Activated CD8-positive, alpha-beta memory T cell treated with anti-CD3 and anti-CD28 coated beads, Interleukin-2, amount 10 ng/mL, durations not matched to agents 7 days and 5 days (primary cell): ENCODE measurements around the gene OAS3. TPM values are rescaled to one million over a fixed set of nuclear protein-coding genes. Genes with fewer than 3 reads are reported as not detected.

Experiments
- ATAC-seq: fragments of 150-1000 bp; cut with Tn5 transposase; one replicate; pipeline ENCODE4 v1.10.0; 2021; ENCODE audit warnings: moderate library complexity
- CTCF ChIA-PET: fragments of 350-600 bp; sonication (Branson Sonifier 250); formaldehyde crosslinking; loops from one replicate; lab custom pipeline; 2021; ENCODE audit warnings: antibody characterized with exemption; lab: Charles Lee
- DNase-seq: peaks from one replicate; pipeline ENCODE4 v3.0.0-alpha.2; 2020
- H3K27ac Mint-ChIP-seq: one replicate; pipeline ENCODE4 v1.8.0; 2021; ENCODE audit warnings: mild to moderate bottlenecking, mixed read lengths
- H3K27me3 Mint-ChIP-seq: one replicate; pipeline ENCODE4 v1.8.0; 2021; ENCODE audit warnings: mixed read lengths
- H3K36me3 Mint-ChIP-seq: one replicate; pipeline ENCODE4 v1.8.0; 2021; ENCODE audit warnings: mild to moderate bottlenecking, mixed read lengths
- H3K4me1 Mint-ChIP-seq: one replicate; pipeline ENCODE4 v1.8.0; 2021; ENCODE audit warnings: mixed read lengths
- H3K4me3 Mint-ChIP-seq: one replicate; pipeline ENCODE4 v1.8.0; 2021; ENCODE audit warnings: mild to moderate bottlenecking, moderate library complexity, mixed read lengths
- H3K9me3 Mint-ChIP-seq: one replicate; pipeline ENCODE4 v1.8.0; 2022; ENCODE audit warnings: low read depth, mixed read lengths
- total RNA-seq, 2 experiments: library from RNA; stranded (reverse); gene quantifications; one replicate each; pipeline ENCODE4 v1.2.3, GENCODE V29; 2021

The OAS3 gene
- 100 to 1,000 TPM; 290 to 394 TPM for total RNA-seq

DNA sequence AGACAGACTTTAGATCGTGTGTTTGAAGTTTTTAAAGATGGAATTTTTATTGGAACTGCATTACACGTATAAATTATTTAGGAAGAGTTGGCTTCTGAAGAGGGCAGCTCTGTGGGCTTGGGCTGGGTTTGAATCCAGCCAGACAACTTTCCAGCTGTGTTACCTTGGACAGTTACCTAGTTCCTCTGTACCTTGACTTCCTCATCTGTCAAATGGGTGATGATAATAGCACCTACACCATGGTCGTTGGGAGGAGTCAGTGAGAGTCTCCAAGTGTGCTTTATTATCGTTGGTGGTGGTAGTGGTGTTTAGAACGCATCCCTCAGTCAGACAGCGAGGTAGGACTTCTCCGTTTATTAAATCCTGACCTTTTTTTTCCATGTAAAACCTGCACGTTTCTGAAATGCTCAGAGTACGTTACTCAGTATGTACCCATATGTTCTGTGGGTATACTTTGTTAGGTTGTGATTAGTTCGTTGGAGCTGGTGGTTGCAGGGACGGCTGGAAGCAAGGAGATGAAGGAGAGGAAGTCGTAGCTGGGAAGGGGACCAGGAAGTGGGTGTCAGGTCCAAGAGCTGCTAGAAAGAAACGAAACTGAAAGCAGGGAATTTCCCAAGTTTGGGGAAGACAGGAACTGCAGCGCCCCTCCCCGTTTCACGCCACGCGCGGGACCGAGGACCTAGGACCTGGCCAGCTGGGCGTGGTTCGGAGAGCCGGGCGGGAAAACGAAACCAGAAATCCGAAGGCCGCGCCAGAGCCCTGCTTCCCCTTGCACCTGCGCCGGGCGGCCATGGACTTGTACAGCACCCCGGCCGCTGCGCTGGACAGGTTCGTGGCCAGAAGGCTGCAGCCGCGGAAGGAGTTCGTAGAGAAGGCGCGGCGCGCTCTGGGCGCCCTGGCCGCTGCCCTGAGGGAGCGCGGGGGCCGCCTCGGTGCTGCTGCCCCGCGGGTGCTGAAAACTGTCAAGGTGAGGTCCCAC, at the start of gene OAS3:
TSS of gene OAS3 (plus strand) at position 734 of the 979 bp plus-strand sequence. CDS start at position 791, 57 bp downstream.
- Mint-ChIP-seq H3K36me3 (peaks cover 37% of the 10 kb centered on the region), H3K9me3 (no peaks in the 10 kb centered on the region), H3K4me1 (peaks cover 55% of the 10 kb centered on the region), H3K4me3 (peak within 1 kb of the TSS; percentile 98), H3K27ac (peak within 1 kb of the TSS; percentile 93), H3K27me3 (no peaks in the 10 kb centered on the region)
- DNase-seq (peak; percentile 91), ATAC-seq (peak; percentile 89)
- CTCF ChIA-PET, result interaction anchor here (0.9 to 2.1 kb wide), 5 partner anchors 30 to 111 kb away, joined by 3 to 14 read pairs (median 7); partner anchors contain the start of genes OAS1 and OAS2

GRCh38 chr12:112891093-112892024, 46.9 kb upstream of the OAS3 start:
- H3K36me3 Mint-ChIP-seq, result no peaks in the 10 kb centered on the region
- CTCF ChIA-PET, result interaction anchor here (1.1 kb wide), 1 partner anchor 9 kb away, joined by 5 read pairs; no protein-coding TSS in a partner anchor
- peaks cover 2% of the 10 kb centered on the region for H3K4me1 Mint-ChIP-seq
- H3K27me3 Mint-ChIP-seq, result peaks cover 19% of the 10 kb centered on the region
- no peak overlapping the region for H3K27ac Mint-ChIP-seq
- no peaks in the 10 kb centered on the region for H3K9me3 Mint-ChIP-seq
- DNase-seq (no peak), ATAC-seq (no peak)
- no peak overlapping the region for H3K4me3 Mint-ChIP-seq

- ATAC-seq, result no peak
- Mint-ChIP-seq H3K36me3 (no peaks in the 10 kb centered on the region), H3K4me3 (no peak overlapping the region), H3K27ac (no peak overlapping the region), H3K9me3 (no peaks in the 10 kb centered on the region), H3K4me1 (peaks cover 2% of the 10 kb centered on the region), H3K27me3 (peaks cover 22% of the 10 kb centered on the region)
- DNase-seq, result no peak
- CTCF ChIA-PET, result interaction anchor here (1.4 kb wide), 1 partner anchor 15 kb away, joined by 6 read pairs; the partner anchor contains the start of gene OAS1
Measured at GRCh38 chr12:112892856-112893255, 45.4 kb upstream of the OAS3 start.

DNA sequence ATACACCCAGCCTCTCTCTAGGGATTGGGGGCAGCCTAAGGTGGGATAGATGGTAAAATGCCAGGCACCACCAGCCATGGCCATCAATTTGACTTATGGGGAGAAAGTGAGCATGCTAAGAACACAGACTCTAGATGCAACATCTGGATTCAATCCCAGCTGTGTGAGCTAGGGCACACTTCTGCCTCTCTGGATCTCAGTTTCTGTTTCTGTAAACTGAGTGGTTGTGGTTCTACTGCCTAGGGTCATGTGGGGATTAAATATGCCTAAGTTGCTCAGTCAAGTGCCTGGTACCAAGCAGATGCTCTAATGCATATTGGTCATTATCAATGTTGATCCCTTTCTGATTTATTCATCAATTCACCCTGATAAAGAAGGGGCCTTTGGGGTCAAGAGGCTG, 44.1 kb upstream of the OAS3 start:
- CTCF ChIA-PET, result no interaction called here
- Mint-ChIP-seq H3K9me3 (no peaks in the 10 kb centered on the region), H3K4me3 (no peak overlapping the region), H3K4me1 (peaks cover 2% of the 10 kb centered on the region), H3K27ac (no peak overlapping the region), H3K27me3 (peaks cover 30% of the 10 kb centered on the region), H3K36me3 (no peaks in the 10 kb centered on the region)
- ATAC-seq (no peak), DNase-seq (no peak)

DNA sequence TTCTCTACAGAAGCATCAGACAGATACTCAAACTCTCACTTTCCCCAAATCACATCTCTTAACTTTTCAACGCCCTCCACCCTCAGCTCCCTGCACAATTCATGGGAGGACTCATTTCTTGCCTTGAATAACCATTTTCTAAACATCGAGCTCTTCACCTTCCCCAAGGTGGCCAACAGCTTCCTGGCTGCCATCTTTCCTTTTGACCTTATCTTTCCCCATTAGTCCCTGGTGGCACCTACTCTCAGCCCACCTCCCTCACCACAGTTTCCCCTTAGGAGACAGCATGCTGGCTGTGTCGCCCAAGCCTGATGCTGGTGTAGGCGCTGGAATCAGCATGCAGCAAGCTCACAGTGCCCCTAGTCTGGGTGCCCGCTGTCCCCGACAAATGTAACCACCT, 39.9 kb upstream of the OAS3 start:
- CTCF ChIA-PET, result interaction anchor here (0.9 kb wide), 1 partner anchor 255 kb away, joined by 3 read pairs; no protein-coding TSS in a partner anchor
- Mint-ChIP-seq H3K27ac (no peak overlapping the region), H3K4me3 (no peak overlapping the region), H3K4me1 (peaks cover 24% of the 10 kb centered on the region), H3K9me3 (no peaks in the 10 kb centered on the region), H3K27me3 (peaks cover 23% of the 10 kb centered on the region), H3K36me3 (peaks cover 2% of the 10 kb centered on the region)
- no peak for ATAC-seq
- DNase-seq, result peak; percentile 32

GRCh38 chr12:112900298-112901145, 37.8 kb upstream of the OAS3 start:
- CTCF ChIA-PET, result interaction anchor here (0.7 to 2.5 kb wide), 30 partner anchors 8 to 261 kb away, joined by 3 to 14 read pairs (median 5); partner anchors contain the start of genes OAS2 and OAS3
- peak; percentile 70 for DNase-seq
- peak; percentile 66 for ATAC-seq
- no peak overlapping the region for H3K27ac Mint-ChIP-seq
- peaks cover 2% of the 10 kb centered on the region for H3K36me3 Mint-ChIP-seq
- H3K27me3 Mint-ChIP-seq, result peaks cover 23% of the 10 kb centered on the region
- H3K9me3 Mint-ChIP-seq, result no peaks in the 10 kb centered on the region
- H3K4me3 Mint-ChIP-seq, result no peak overlapping the region
- H3K4me1 Mint-ChIP-seq, result peaks cover 37% of the 10 kb centered on the region

GRCh38 chr12:112901271-112901670, 37.0 kb upstream of the OAS3 start:
- Mint-ChIP-seq H3K9me3 (no peaks in the 10 kb centered on the region), H3K27me3 (peaks cover 23% of the 10 kb centered on the region), H3K36me3 (peaks cover 2% of the 10 kb centered on the region), H3K27ac (no peak overlapping the region), H3K4me3 (no peak overlapping the region), H3K4me1 (peaks cover 43% of the 10 kb centered on the region)
- peak; percentile 39 for DNase-seq
- ATAC-seq, result no peak
- CTCF ChIA-PET, result interaction anchor here (0.9 to 2.5 kb wide), 16 partner anchors 8 to 250 kb away, joined by 3 to 14 read pairs (median 4); partner anchors contain the start of gene OAS2

DNA sequence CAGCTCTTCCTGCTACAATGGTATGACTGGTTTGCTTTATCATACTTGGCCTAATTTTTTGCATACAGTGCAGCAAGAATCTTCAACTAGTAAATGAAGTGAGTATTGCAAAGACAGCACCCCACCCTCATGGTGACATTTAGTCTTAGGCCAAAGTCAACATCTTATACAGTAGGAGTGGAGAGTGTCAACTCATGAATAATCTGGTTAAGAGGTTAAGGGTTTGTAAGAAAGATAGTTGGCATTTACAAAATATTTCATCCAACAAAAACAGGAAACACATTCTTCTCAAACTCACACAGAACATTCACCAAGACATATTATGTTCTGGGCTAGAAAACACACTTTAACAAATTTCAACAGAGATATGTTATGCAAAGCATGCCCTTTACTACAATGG, 33.7 kb upstream of the OAS3 start:
- no peak for ATAC-seq
- H3K9me3 Mint-ChIP-seq, result no peaks in the 10 kb centered on the region
- H3K36me3 Mint-ChIP-seq, result peaks cover 31% of the 10 kb centered on the region
- no peak for DNase-seq
- no peaks in the 10 kb centered on the region for H3K27me3 Mint-ChIP-seq
- CTCF ChIA-PET, result no interaction called here
- peak overlapping the region; percentile 71 for H3K27ac Mint-ChIP-seq
- H3K4me1 Mint-ChIP-seq, result peaks cover 61% of the 10 kb centered on the region
- no peak overlapping the region for H3K4me3 Mint-ChIP-seq

DNA sequence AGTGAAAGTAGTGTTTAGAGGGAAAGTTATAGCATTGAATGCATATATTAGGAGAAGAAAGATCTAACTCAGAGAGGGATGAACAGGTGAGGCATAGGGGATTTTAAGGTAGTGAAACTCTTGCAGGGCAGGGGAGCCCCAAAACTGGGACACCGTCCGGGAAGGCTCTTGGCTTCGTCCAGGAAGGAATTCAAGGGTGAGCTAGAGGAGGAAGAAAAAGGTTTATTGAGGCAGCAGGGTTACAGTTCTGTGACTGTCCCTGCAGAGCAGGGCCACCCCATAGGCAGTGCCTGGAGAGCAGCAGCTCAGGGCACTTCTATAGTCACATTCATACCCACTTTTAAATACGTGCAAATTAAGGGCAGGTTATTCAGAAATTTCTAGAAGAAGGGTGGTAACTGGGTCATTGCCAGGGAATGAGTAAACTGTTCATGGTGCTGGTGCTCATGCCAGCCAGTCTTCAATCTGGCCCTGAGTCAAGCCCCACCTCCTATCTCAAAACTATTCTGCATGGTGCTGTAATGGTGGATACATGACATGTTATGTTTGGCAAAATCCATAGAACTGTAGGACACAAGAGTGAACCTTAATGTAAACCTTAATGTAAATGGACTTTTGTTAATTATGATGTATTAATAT, 32.7 kb upstream of the OAS3 start:
- H3K27me3 Mint-ChIP-seq, result no peaks in the 10 kb centered on the region
- no peak for ATAC-seq
- no peaks in the 10 kb centered on the region for H3K9me3 Mint-ChIP-seq
- CTCF ChIA-PET, result interaction anchor here (1.3 to 4.1 kb wide), 3 partner anchors 73 to 143 kb away, joined by 4 to 20 read pairs (median 18); partner anchors contain the start of gene OAS2
- peak; percentile 28 for DNase-seq
- peak overlapping the region; percentile 97 for H3K27ac Mint-ChIP-seq
- H3K4me1 Mint-ChIP-seq, result peaks cover 66% of the 10 kb centered on the region
- H3K4me3 Mint-ChIP-seq, result no peak overlapping the region
- H3K36me3 Mint-ChIP-seq, result peaks cover 41% of the 10 kb centered on the region

DNA sequence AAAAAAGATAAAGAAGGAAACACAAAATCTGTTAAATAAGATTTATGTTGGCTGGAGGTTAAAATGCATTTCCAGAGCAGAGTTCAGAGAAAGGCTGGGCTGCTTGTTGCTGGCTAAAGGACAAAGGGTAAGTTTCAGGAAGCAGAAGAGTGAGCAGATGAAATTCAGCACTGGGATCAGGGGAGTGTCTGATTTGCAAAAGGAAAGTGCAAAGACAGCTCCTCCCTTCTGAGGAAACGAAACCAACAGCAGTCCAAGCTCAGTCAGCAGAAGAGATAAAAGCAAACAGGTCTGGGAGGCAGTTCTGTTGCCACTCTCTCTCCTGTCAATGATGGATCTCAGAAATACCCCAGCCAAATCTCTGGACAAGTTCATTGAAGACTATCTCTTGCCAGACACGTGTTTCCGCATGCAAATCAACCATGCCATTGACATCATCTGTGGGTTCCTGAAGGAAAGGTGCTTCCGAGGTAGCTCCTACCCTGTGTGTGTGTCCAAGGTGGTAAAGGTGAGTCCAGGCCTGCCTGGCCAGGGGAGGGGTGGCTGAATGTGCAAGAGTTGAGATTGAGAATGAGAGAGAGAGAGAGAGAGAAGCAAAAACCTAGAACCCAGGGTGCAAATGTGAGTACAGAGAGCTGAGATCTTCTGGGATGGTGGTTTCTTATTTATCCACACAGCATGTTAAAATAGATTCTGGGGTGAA, 31.4 kb upstream of the OAS3 start, which contains the start of gene OAS1:
TSS of gene OAS1 (plus strand) at position 251 of the 703 bp plus-strand sequence. CDS start at position 329, 78 bp downstream.
- ATAC-seq (peak; percentile 92), DNase-seq (peak; percentile 79)
- Mint-ChIP-seq H3K36me3 (peaks cover 54% of the 10 kb centered on the region), H3K9me3 (peaks cover 6% of the 10 kb centered on the region), H3K4me1 (peaks cover 72% of the 10 kb centered on the region), H3K4me3 (peak within 1 kb of the TSS; percentile 97), H3K27me3 (no peaks in the 10 kb centered on the region), H3K27ac (peak within 1 kb of the TSS; percentile 97)
- CTCF ChIA-PET, result interaction anchor here (0.9 to 4.1 kb wide), 11 partner anchors 10 to 277 kb away, joined by 3 to 20 read pairs (median 5); partner anchors contain the start of genes OAS2 and OAS3
